NCI-H748 treated with DMSO at 0.1 percent for 48 hours (cell line): Measurements from ENCODE around the gene ONECUT3.

ENCODE experiments used
- DNase-seq: peaks from one replicate; lab custom pipeline; 2025; lab: John Stamatoyannopoulos, UW

Gene ONECUT3

GRCh38 chr19:1768248-1768647 lies 14.9 kb downstream of the ONECUT3 start:
- DNase-seq, result no peak

- DNase-seq, result no peak
Measured at GRCh38 chr19:1768918-1769644, 15.8 kb downstream of the ONECUT3 start.

- no peak for DNase-seq
Measured at GRCh38 chr19:1769645-1769985, 16.3 kb downstream of the ONECUT3 start.

GRCh38 chr19:1770866-1771576 lies 17.7 kb downstream of the ONECUT3 start:
- no peak for DNase-seq

DNA sequence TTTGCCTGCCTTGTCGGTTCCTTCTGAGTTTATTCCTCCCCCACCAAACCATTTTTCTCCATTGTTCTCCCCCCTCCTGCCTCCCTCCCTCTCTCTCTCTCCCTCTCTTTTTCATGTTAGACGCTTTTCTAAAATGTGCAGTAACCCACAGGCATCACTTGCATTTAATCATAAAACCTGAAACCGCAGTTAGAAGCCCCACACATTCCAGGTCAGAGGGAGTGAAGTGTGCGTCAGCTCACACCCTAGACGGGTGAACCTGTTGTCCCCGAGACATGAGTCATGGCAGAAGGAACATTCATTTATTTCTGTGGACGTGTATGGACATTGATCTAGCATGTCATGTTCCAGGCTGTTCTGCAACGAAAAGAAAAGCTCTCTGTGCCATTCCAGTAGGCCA lies 19.9 kb downstream of the ONECUT3 start:
- no peak for DNase-seq

DNA sequence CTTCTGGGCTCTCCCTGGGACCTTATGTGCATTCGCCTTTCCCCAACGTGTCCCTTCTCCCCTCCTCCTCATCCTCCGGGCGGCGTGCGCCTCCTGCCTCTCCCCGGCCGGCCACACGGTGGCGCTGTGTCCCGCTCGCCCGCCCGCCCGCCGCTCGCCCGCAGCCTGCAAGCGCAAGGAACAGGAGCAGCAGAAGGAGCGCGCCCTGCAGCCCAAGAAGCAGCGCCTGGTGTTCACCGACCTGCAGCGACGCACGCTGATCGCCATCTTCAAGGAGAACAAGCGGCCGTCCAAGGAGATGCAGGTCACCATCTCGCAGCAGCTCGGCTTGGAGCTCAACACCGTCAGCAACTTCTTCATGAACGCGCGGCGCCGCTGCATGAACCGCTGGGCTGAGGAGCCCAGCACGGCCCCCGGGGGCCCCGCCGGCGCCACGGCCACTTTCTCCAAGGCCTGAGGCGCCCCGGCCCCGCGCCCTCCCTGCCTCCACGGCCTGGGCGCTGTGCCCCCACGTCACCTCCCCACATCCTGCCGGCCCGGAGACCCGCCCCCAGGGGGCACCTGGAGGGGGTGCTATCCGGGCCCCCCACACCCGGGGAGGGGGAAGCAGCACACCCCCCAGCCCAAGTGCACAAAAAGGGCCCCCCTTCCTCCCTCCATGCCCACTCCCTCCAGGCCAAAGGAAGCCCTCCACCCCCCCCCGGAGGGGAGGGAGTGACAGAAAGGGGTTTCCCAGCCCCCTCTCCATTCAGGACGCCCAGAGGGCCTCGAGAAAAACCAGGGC lies 21.9 kb downstream of the ONECUT3 start:
- DNase-seq, result no peak

DNA sequence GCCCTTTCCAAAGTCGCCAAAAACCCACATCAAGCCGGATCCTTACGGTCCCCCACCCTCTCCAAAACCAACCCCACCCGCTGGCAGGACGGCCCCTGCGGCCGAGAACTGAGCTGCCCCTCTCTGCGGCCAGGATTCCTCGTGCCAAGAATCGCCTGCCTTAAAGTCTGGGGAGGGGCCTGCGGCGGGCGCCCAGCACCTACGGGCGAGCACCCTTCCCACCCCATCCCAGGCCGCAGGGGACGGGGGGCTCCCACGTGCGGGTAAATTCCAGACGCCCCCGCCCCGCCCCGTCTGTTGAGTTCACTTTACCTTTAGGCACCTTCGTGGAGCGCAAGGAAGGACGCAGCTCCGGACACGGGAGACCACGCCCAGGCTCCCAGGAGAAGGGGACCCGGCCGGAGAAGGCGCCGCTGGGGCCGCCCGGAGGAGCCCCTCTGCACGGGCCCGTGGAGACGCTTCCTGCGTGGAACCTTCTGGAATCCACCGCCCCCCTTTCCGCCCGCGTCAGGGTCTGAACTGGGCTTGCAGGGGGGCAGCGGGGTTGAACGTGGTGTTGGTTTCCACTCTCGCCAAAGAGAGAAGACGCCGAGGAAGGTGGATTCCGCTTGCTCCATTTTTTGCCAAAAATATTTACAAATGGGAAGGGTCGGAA lies 22.8 kb downstream of the ONECUT3 start:
- DNase-seq, result no peak

- DNase-seq, result no peak
Measured at GRCh38 chr19:1776606-1777147, 23.4 kb downstream of the ONECUT3 start.

- DNase-seq, result no peak
Measured at GRCh38 chr19:1777149-1777548, 23.8 kb downstream of the ONECUT3 start.

DNA sequence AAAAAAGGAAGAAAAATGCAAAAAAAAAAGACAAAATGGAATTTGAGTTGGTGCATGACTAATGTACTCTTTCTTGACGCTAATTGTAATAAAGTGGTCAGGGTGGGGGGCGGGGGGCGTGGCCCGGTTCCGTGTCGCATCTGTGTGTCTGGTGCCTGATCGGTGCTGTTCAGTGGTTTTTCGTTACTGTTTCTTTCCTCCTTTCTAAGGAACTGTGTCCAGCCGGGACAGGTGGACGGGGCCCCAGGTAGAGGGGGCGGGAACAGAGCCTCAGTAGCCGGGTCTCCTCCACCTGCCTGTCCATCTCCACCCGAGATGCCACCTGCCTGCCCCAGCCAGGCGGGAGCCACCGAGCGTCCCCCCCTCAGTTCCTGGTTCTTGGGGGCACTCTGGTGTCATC lies 26.3 kb downstream of the ONECUT3 start:
- no peak for DNase-seq

DNA sequence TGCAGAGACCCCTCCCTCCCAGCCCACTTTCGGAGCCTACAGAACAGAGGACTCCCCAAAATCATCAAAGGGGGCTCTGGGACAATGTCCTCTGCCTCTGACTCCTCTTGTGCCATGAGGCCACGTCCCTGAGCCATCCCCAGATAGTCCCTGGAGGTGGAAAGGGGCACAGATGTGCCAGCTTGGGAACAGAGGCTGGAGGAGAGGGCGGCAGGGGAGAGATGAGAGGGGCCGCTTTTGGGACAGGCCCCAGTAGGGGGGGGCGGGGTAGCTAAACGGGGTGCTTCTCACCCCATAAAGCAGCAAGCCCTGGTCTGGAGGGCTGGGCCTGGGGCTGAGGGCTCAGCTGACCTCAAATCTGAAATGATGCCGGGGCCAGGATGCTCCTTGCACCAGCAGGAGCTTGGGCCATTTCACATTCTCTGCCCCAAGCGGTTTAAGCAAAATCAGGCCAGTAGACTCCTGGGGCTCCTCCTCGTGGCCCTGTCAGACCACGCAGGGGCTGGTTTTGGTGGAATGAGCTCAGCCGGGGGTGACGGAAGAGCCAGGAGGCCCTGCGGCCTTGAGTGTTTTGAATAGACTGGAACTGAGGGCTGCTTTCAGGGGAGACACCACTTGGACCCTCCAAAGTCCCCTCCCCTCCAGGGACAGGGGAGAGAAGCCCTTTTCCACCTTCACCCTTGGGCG lies 27.1 kb downstream of the ONECUT3 start:
- DNase-seq, result no peak

DNA sequence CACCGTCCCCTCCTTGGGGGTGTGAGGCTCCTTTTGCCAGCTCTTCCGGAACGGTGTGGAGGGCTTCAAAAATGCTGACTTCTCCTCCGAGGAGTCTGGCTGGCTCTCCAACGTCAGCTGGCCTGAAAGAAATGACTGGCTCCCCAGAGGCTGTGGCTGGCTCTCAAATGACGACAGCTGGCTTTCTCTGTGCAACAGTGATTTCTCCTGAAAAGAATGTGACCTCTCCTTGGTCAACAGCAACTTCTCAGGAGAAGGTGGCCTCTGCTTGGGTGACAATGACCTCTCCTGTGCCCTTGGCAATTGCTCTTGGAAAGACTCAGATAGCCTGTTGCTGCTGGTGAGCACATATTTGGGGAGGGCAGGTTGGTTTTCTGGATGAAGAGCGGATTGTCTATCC lies 29.2 kb downstream of the ONECUT3 start:
- DNase-seq, result no peak

DNA sequence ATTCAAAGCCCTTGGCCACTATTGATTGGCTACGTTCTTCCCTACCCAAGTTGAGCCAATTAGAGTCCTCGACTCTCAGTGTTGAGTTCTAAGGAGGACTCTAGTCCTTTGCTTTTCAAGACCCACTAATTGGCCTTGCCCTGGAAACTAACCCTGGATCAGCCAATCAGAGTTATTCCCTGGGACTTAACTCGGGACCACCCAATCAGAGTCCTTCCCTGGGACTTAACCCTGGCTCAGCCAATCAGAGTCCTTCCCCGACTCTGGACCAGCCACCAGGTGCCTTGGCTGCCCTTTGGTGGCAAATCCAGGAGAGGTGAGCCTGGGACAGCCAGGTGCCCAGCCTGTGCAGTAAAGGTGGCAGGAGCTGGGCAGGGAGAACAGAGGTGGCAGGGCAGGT lies 30.0 kb downstream of the ONECUT3 start:
- DNase-seq, result no peak

- no peak for DNase-seq
Measured at GRCh38 chr19:1783874-1784273, 30.6 kb downstream of the ONECUT3 start.

DNA sequence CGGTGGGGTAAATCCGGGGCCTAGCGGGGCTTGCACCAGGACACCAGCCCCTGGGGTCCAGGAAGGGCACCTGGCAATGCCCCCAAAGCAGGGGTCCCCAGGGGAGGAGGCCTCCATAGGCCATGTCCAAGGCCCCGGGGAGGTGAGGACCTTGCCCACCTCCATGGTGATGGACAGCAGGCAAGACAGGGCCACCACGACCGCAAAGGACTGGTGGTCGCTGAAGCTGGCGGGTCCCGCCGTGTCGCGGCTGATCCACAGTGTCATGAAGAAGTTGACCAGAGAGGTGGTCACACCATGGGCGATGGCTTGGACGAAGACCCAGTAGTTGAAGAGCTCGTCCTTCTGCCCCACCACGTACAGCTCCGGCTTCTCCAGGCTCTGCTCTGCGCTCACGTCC lies 32.0 kb downstream of the ONECUT3 start:
- DNase-seq, result no peak

- DNase-seq, result no peak
Measured at GRCh38 chr19:1786668-1787067, 33.4 kb downstream of the ONECUT3 start.

- DNase-seq, result no peak
Measured at GRCh38 chr19:1787116-1787515, 33.8 kb downstream of the ONECUT3 start.

DNA sequence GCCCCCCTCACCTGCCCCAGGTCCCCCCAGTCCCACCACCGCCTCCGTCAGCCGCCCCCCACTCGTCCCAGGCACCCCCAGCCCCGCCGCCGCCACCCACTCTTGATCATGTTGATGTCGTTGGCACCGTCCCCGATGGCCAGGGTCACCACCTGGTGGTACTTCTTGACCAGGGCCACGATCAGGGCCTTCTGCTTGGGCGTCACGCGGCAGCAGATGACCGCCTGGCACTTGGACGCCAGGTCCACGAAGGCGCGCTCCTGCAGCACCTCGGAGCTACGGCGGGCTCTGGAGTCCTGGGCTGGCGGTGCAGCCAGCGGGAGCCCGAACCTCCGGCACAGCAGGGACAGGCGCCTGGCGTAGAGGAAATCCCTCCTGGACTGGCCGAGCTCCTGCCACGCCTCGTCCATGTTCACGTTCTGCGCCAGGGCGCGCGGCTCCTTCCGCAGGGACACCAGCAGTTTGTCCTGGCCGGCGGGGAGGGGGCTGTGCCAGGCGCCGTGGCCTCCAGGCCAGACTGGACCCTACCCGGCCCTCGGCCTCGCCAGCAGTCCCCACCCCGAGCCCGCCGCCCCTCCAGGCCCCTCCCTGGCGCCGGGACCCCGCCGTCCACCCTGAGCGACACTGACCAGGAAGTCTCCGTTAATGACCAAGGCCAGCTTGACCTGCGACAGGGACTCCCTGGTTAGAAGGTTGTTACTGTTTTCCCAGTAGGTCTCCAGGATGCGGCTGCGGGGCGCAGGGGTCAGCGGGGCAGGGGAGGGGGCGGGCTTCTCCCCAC lies 36.1 kb downstream of the ONECUT3 start:
- DNase-seq, result no peak

DNA sequence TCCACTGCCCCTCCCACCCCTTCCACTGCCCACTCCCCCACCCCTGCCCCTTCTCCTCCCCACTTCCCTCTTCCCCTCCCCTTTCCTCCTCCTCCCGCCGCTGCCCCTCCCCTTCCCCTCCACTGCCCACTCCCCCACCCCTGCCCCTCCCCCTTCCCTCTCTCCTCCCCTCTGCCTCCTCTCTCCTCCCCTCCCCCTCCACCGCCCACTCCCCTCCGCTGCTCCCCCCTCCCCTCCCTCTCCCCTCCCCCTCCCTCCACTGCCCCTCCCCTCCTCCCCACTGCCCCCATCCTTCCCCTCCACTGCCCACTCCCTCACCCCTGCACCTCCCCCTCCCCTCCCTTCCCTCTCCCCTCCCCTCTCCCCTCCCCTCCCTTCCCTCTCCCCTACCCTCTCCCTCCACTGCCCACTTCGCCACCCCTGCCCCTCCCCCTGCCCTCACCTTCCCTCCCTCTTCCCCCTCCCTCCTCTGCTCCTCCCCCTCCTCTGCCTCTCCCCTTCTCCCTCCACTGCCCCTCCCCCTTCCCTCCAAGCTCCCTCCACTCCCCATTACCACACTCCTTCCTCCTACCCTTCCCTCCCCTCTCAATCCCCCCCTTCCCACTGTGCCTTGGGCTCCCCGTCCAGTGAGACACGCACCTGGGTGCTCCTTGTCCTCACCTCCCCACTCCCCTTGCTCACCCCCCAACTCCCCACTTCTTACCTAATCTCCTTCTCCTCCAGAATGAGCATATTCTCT lies 36.9 kb downstream of the ONECUT3 start:
- no peak for DNase-seq

- no peak for DNase-seq
Measured at GRCh38 chr19:1791879-1792278, 38.6 kb downstream of the ONECUT3 start.
